K562 treated with DMSO at 1 percent for 48 hours (cell line): Measurements from ENCODE around the gene RPS16. TPM values are rescaled to one million over a fixed set of nuclear protein-coding genes. Genes with fewer than 3 reads are reported as not detected.

Source experiments
- total RNA-seq: library from RNA; unstranded; fragments of 300-600 nt; gene quantifications from 2 replicates; pipeline ENCODE4 v1.2.3, GENCODE V29; 2022; ENCODE audit warnings: low replicate concordance; ENCODE audit errors: extremely low read depth

RPS16 gene
- 3,626 and 6,643 TPM in 2 replicates for total RNA-seq

GRCh38 chr19:39435499-39436349, at the start of gene RPS16:
Gene RPS16 (minus strand): TSS chr19:39435949. CDS start chr19:39435895, 54 bp downstream.

GRCh38 chr19:39480337-39481228, 44.8 kb upstream of the RPS16 start, which contains the start of gene TIMM50:
Gene TIMM50 (plus strand): TSS chr19:39480838. CDS start chr19:39480854, 16 bp downstream.

GRCh38 chr19:39445196-39446111, 9.7 kb upstream of the RPS16 start, which contains the start of gene SUPT5H:
Gene SUPT5H (plus strand): TSS chr19:39445582. CDS start chr19:39445891, 309 bp downstream.

GRCh38 chr19:39412100-39412866, 23.5 kb downstream of the RPS16 start, which contains the start of gene PLEKHG2:
Gene PLEKHG2 (plus strand): TSS chr19:39412669. CDS start chr19:39414087, 1,418 bp downstream.

GRCh38 chr19:39406656-39407409, 28.9 kb downstream of the RPS16 start, which contains the start of gene ZFP36:
Gene ZFP36 (plus strand): TSS chr19:39406847. CDS start chr19:39406905, 58 bp downstream.

GRCh38 chr19:39390751-39391437, 44.9 kb downstream of the RPS16 start, which contains the start of the genes MED29 and PAF1:
Gene MED29 (plus strand): TSS chr19:39391378. CDS start chr19:39391423, 45 bp downstream.
Gene PAF1 (minus strand): TSS chr19:39391106. CDS start chr19:39390864, 242 bp downstream.

Other genes starting within 250 kb of the RPS16 start
- not detected in 2 replicates for gene NCCRP1, start 239.0 kb downstream of the RPS16 start, total RNA-seq
- gene SYCN, start 231.7 kb downstream of the RPS16 start, total RNA-seq: not detected in 2 replicates
- not detected in 2 replicates for gene IFNL3, start 190.9 kb downstream of the RPS16 start, total RNA-seq
- not detected in 2 replicates for gene IFNL4, start 187.1 kb downstream of the RPS16 start, total RNA-seq
- not detected in 2 replicates for gene IFNL2, start 167.6 kb downstream of the RPS16 start, total RNA-seq
- gene IFNL1, start 139.5 kb downstream of the RPS16 start, total RNA-seq: not detected in 2 replicates
- gene LRFN1, start 115.1 kb downstream of the RPS16 start, total RNA-seq: not detected in 2 replicates
- not detected in 2 replicates for gene GMFG, start 99.9 kb downstream of the RPS16 start, total RNA-seq
- gene SAMD4B, start 93.5 kb downstream of the RPS16 start, total RNA-seq: not detected in 2 replicates
- gene PAF1, start 44.8 kb downstream of the RPS16 start, total RNA-seq: not detected in 2 replicates
- gene MED29, start 44.6 kb downstream of the RPS16 start, total RNA-seq: not detected in 2 replicates
- not detected in 2 replicates for gene ZFP36, start 29.1 kb downstream of the RPS16 start, total RNA-seq
- not detected in 2 replicates for gene PLEKHG2, start 23.3 kb downstream of the RPS16 start, total RNA-seq
- 132 TPM in 1 of 2 replicates, not detected in the other for gene SUPT5H, start 9.6 kb upstream of the RPS16 start, total RNA-seq
- gene TIMM50, start 44.9 kb upstream of the RPS16 start, total RNA-seq: 5,575 TPM in 1 of 2 replicates, not detected in the other
- gene DLL3, start 63.0 kb upstream of the RPS16 start, total RNA-seq: not detected in 2 replicates
- not detected in 2 replicates for gene SELENOV, start 79.2 kb upstream of the RPS16 start, total RNA-seq
- not detected in 2 replicates for gene EID2B, start 96.9 kb upstream of the RPS16 start, total RNA-seq
- not detected in 2 replicates for gene EID2, start 104.2 kb upstream of the RPS16 start, total RNA-seq
- not detected in 2 replicates for gene LGALS13, start 166.6 kb upstream of the RPS16 start, total RNA-seq
- not detected in 2 replicates for gene LGALS16, start 220.0 kb upstream of the RPS16 start, total RNA-seq